ENCODE measurements around the gene SDK1.

DNA sequence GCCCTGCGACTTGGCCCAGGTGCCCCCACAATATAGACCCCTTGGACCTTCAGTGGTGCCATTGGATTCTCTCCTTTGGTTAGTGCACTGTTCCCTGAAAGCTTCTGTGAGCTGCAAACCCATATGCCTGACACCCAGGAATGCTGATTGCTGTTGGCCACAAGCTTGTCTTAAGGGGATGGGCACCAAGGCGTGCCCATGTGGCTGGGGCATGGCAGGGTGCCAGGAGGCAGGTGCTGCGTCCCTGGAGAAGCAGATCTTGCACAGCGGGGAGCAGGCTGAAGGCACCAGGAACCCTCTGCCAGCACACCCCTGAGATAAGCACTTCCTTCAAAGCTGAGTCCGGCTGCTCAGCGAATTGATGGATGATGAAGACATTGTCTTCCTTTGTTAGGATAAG is 411.8 kb downstream of the SDK1 start:
- TF ChIP-seq EZH2 (IDR thresholded peaks at IDR 0.05; ENCODE audit: borderline replicate concordance, control insufficient read depth, low read depth, low read length): no peak
- TF ChIP-seq, protein P1, sequence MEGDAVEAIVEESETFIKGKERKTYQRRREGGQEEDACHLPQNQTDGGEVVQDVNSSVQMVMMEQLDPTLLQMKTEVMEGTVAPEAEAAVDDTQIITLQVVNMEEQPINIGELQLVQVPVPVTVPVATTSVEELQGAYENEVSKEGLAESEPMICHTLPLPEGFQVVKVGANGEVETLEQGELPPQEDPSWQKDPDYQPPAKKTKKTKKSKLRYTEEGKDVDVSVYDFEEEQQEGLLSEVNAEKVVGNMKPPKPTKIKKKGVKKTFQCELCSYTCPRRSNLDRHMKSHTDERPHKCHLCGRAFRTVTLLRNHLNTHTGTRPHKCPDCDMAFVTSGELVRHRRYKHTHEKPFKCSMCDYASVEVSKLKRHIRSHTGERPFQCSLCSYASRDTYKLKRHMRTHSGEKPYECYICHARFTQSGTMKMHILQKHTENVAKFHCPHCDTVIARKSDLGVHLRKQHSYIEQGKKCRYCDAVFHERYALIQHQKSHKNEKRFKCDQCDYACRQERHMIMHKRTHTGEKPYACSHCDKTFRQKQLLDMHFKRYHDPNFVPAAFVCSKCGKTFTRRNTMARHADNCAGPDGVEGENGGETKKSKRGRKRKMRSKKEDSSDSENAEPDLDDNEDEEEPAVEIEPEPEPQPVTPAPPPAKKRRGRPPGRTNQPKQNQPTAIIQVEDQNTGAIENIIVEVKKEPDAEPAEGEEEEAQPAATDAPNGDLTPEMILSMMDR (IDR thresholded peaks at IDR 0.05 in 2 of 3, conservative IDR thresholded peaks at IDR 0.05 in 1 of 3; ENCODE audit: control insufficient read depth in 2 of 3, extremely low read depth in 1 of 3, insufficient read depth in 1 of 3, low read depth in 3 of 3, low read length in 3 of 3): no peak

Measured in GM12878 (cell line).